Upper lobe of left lung (tissue), 4 donors: ENCODE measurements around the gene LRIG3.

ENCODE experiments used
- POLR2A ChIP-seq, 4 donors: fragments of 450-650 bp; IDR thresholded peaks; one replicate each; pipeline ENCODE4 v1.5.1; 2016 to 2017; ENCODE audit warnings: antibody characterized with exemption in 4 of 4, mild to moderate bottlenecking in 2 of 4
- POLR2AphosphoS5 ChIP-seq, 2 donors: sonication (generic); formaldehyde crosslinking; IDR thresholded peaks; one replicate each; pipeline ENCODE4 v1.5.1; 2017; ENCODE audit warnings: antibody characterized with exemption in 2 of 2

DNA sequence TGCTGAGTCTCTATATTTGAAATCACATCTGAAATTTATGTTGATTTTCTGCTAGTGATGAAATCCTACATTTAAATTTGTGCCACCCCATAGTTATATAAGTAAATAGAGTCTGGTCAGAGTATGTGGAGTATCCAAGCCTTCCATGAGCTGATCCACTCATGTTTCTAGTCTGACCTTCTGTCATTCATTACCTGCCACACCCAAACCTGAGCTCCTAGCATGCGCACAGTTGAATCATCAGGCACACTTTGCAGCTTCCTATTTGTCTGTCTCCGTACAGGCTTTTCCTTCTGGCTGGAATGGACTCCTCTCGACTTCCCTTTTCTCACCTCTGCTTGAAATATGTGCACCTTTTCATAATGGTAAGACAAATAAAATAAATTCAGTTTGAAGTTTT lies 45.3 kb upstream of the LRIG3 start:
- TF ChIP-seq POLR2A (IDR thresholded peaks at IDR 0.05) = no peak
- no peak for TF ChIP-seq POLR2AphosphoS5 (IDR thresholded peaks at IDR 0.05)
